Endothelial cell of umbilical vein (primary cell): Measurements from ENCODE around the gene GINS3. TPM values are rescaled to one million over a fixed set of nuclear protein-coding genes. Genes with fewer than 3 reads are reported as not detected.

Experiments used
- BruUV-seq: library from RNA; stranded (reverse); fragments of 400-500 nt; replicated peaks from 2 replicates; lab custom pipeline; 2021; lab: Mats Ljungman, UMichigan
- CTCF ChIA-PET: fragments of 300-600, 350-600 bp; sonication (Branson Sonifier 250); formaldehyde crosslinking; loops from one replicate; lab custom pipeline; 2021; ENCODE audit warnings: antibody characterized with exemption, inconsistent platforms; lab: Charles Lee
- POLR2A ChIA-PET: fragments of 300-600, 350-600 bp; sonication (Branson Sonifier 250); formaldehyde crosslinking; loops from one replicate; lab custom pipeline; 2021; ENCODE audit warnings: antibody characterized with exemption, inconsistent platforms; lab: Charles Lee
- DNase-seq: peaks from one replicate; pipeline ENCODE4 v3.0.0-alpha.2; 2011; ENCODE audit warnings: low read depth, low spot score
- FAIRE-seq: peaks from 2 replicates; lab custom pipeline; 2011; peaks lifted over from hg19 to GRCh38; lab: Jason Lieb, UNC
- H2AFZ ChIP-seq: 2 replicates; pipeline ENCODE4 v1.6.0; 2012; ENCODE audit warnings: low read depth, low read length, control low read depth, inconsistent platforms
- H3K27ac ChIP-seq: 2 replicates; pipeline ENCODE4 v1.5.1; 2011; ENCODE audit warnings: low read depth, mild to moderate bottlenecking, control low read depth, low read length, moderate library complexity; ENCODE audit not compliant: insufficient read depth
- H3K27me3 ChIP-seq, 2 experiments: 2 replicates each; pipeline versions ENCODE4 v1.6.0 to v1.6.1; 2011; ENCODE audit warnings: low read length in 2 of 2, mixed read lengths in 1 of 2; ENCODE audit not compliant: control insufficient read depth in 2 of 2, insufficient read depth in 2 of 2
- H3K36me3 ChIP-seq, 2 experiments: 2 replicates in 1 of 2; 3 replicates in 1 of 2; pipeline ENCODE4 v1.5.1; 2011; ENCODE audit warnings: low read length in 2 of 2, mild to moderate bottlenecking in 1 of 2, moderate library complexity in 1 of 2; ENCODE audit not compliant: control insufficient read depth in 2 of 2, insufficient read depth in 2 of 2; ENCODE audit errors: extremely low read depth in 1 of 2
- H3K4me1 ChIP-seq: 3 replicates; pipeline ENCODE4 v1.5.1; 2011; ENCODE audit warnings: mild to moderate bottlenecking, low read length; ENCODE audit not compliant: control insufficient read depth, insufficient read depth; ENCODE audit errors: extremely low read depth
- H3K4me2 ChIP-seq: 2 replicates; pipeline ENCODE4 v1.6.1; 2011; ENCODE audit warnings: low read length, control low read depth, mixed read lengths; ENCODE audit not compliant: insufficient read depth
- H3K4me3 ChIP-seq, 3 experiments: fragments of 200-600 bp in 1 of 3; sonication (generic), shearing (Covaris generic) in 1 of 3; replicated peaks in 1 of 3; 2 replicates each; pipeline ENCODE4 v1.5.1; 2011 to 2016; ENCODE audit warnings: control low read depth in 3 of 3, low read length in 3 of 3, mild to moderate bottlenecking in 2 of 3, inconsistent platforms in 1 of 3, low read depth in 1 of 3, moderate library complexity in 1 of 3; ENCODE audit not compliant: insufficient read depth in 1 of 3
- H3K79me2 ChIP-seq: 2 replicates; pipeline ENCODE4 v1.6.0; 2012; ENCODE audit warnings: low read length, inconsistent platforms; ENCODE audit not compliant: control insufficient read depth, insufficient read depth
- H3K9ac ChIP-seq: replicated peaks from 2 replicates; pipeline ENCODE3; 2011; ENCODE audit warnings: low read length, control low read depth; ENCODE audit not compliant: insufficient read depth; ENCODE audit errors: extremely low read depth
- H3K9me1 ChIP-seq: replicated peaks from 3 replicates; pipeline ENCODE4 v1.6.0; 2011; ENCODE audit warnings: mild to moderate bottlenecking, low read length; ENCODE audit not compliant: control insufficient read depth, insufficient read depth; ENCODE audit errors: extremely low read depth
- H3K9me3 ChIP-seq: replicated peaks from 2 replicates; pipeline ENCODE4 v1.5.1; 2012; ENCODE audit warnings: low read length, inconsistent platforms; ENCODE audit not compliant: control insufficient read depth, insufficient read depth
- H4K20me1 ChIP-seq: replicated peaks from 2 replicates; pipeline ENCODE3; 2011; ENCODE audit warnings: mild to moderate bottlenecking, low read length; ENCODE audit not compliant: control insufficient read depth, insufficient read depth; ENCODE audit errors: extremely low read depth
- EZH2 ChIP-seq: IDR thresholded peaks from 2 replicates; pipeline ENCODE4 v1.6.1; 2012; ENCODE audit warnings: borderline replicate concordance, low read depth, mild to moderate bottlenecking, moderate library complexity, low read length, inconsistent platforms; ENCODE audit not compliant: severe bottlenecking
- FOS ChIP-seq: IDR thresholded peaks from 2 replicates; pipeline ENCODE4 v1.6.1; 2011; ENCODE audit warnings: mild to moderate bottlenecking, low read length, moderate library complexity, borderline replicate concordance; ENCODE audit not compliant: insufficient read depth
- GATA2 ChIP-seq: IDR thresholded peaks from 2 replicates; pipeline ENCODE4 v1.7.0; 2011; ENCODE audit warnings: low read depth, mild to moderate bottlenecking, moderate library complexity, mixed read lengths, low read length; ENCODE audit not compliant: insufficient read length, insufficient read depth
- JUN ChIP-seq: IDR thresholded peaks from 2 replicates; pipeline ENCODE4 v1.6.1; 2011; ENCODE audit warnings: borderline replicate concordance, low read depth; ENCODE audit not compliant: insufficient read length, insufficient read depth
- MYC ChIP-seq: IDR thresholded peaks from one replicate; pipeline ENCODE4 v1.6.1; 2011; ENCODE audit warnings: mild to moderate bottlenecking, low read depth, low read length
- POLR2A ChIP-seq: IDR thresholded peaks from 2 replicates; pipeline ENCODE4 v1.6.1; 2012; ENCODE audit warnings: low read depth, mild to moderate bottlenecking, control low read depth, low read length
- POLR2AphosphoS5 ChIP-seq: IDR thresholded peaks from 2 replicates; pipeline ENCODE4 v1.6.1; 2012; ENCODE audit warnings: low read depth, mild to moderate bottlenecking, control low read depth, low read length, moderate library complexity; ENCODE audit not compliant: insufficient read depth
- dilution Hi-C: fragments of 300-500 bp; cut with MboI; formaldehyde crosslinking; loops from one replicate; pipeline ENCODE4 v1.15.0; 2019; ENCODE audit warnings: low sequenced_read_pairs; ENCODE audit not compliant: extremely low pct_ligation_motif_present
- intact Hi-C: fragments of 100-400 bp; cut with micrococcal nuclease; formaldehyde crosslinking; loops from one replicate; pipeline ENCODE4 v1.10.0; 2022
- polyA plus RNA-seq, 4 experiments: library from polyadenylated mRNA; depleted of rRNA in 3 of 4; stranded (reverse) in 3 of 4; unstranded in 1 of 4; fragments of >200 nt; gene quantifications; 2 replicates each; pipeline versions ENCODE4 v1.2.1 to v1.2.3, GENCODE V29; 2011 to 2012; ENCODE audit warnings: missing spikeins in 1 of 4
- total RNA-seq: library from RNA; stranded (reverse); gene quantifications from 2 replicates; pipeline ENCODE4 v1.2.3, GENCODE V29; 2021
- TF ChIP-seq, protein P1 (sequence below), 2 donors: IDR thresholded peaks; 1 replicate in 1 of 2; 2 replicates in 1 of 2; pipeline ENCODE4 v1.5.1; 2011; ENCODE audit warnings: low read length in 2 of 2, mild to moderate bottlenecking in 2 of 2, moderate library complexity in 2 of 2, control low read depth in 1 of 2, inconsistent platforms in 1 of 2, low read depth in 1 of 2; ENCODE audit not compliant: insufficient read depth in 1 of 2; ENCODE audit errors: extremely low read depth in 1 of 2
- TF ChIP-seq, protein P2 (sequence below): IDR thresholded peaks from 2 replicates; pipeline ENCODE4 v1.6.1; 2011; ENCODE audit not compliant: insufficient read depth, insufficient read length

The GINS3 gene
- total and polyA plus RNA-seq, 2 donors (not counting 3 experiments of a cell fraction or from before 2014, with no cell fraction given): 17.2 to 24.1 TPM

DNA sequence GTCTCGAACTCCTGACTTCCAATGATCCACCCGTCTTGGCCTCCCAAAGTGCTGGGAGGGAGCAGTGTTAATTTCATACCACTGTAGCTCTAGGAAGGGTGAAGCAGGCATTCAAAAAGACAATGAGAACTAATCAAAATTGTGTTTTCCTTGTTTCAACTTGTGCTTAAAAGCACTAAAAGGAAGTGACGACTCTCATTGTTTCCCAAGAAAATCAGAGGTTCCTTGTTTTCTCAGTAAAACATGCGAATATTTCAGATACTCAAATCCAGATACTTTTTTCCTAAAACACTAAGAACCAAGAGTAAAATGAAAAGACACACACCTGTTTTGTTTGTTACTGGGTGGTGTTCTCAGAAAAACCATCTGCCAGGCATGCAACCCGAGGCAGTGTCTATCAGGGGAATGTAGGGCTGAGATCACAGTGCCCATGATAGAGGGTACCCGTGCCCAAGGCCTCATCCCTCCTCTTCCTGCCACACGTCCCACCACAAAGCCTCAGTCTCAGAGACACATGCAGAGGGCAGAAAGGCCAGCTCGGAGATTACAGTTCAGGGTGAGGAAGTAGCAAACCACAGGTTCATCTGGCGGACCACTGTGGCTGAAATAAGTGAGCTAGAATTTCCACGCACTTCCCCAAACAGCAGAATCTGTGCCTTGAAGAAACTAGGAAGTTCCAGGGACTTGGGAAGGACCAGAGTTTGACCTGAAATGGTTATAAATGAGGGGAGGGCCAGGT is 33.7 kb downstream of the GINS3 start:
- H3K4me1 ChIP-seq: no peaks in the 10 kb centered on the region
- POLR2A ChIA-PET: no interaction called here
- no peaks in the 10 kb centered on the region for H3K9me1 ChIP-seq
- H3K36me3 ChIP-seq: no peaks in the 10 kb centered on the region
- CTCF ChIA-PET: interaction anchor here (1.0 to 1.3 kb wide), 3 partner anchors 10 to 119 kb away, joined by 3 to 5 read pairs (median 4); no protein-coding TSS in a partner anchor
- no peaks in the 10 kb centered on the region for H3K9me3 ChIP-seq
- no peaks in the 10 kb centered on the region for H3K27me3 ChIP-seq
- no TSS peak for BruUV-seq
- dilution Hi-C loops (no loop called here), intact Hi-C loops (no loop called here)
- DNase-seq: no peak
- H3K4me3 ChIP-seq: no peak overlapping the region
- no peak overlapping the region for H3K27ac ChIP-seq
- TF ChIP-seq, protein P1, sequence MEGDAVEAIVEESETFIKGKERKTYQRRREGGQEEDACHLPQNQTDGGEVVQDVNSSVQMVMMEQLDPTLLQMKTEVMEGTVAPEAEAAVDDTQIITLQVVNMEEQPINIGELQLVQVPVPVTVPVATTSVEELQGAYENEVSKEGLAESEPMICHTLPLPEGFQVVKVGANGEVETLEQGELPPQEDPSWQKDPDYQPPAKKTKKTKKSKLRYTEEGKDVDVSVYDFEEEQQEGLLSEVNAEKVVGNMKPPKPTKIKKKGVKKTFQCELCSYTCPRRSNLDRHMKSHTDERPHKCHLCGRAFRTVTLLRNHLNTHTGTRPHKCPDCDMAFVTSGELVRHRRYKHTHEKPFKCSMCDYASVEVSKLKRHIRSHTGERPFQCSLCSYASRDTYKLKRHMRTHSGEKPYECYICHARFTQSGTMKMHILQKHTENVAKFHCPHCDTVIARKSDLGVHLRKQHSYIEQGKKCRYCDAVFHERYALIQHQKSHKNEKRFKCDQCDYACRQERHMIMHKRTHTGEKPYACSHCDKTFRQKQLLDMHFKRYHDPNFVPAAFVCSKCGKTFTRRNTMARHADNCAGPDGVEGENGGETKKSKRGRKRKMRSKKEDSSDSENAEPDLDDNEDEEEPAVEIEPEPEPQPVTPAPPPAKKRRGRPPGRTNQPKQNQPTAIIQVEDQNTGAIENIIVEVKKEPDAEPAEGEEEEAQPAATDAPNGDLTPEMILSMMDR (IDR thresholded peaks at IDR 0.05; ENCODE audit: extremely low read depth in 1 of 2, insufficient read depth in 1 of 2, low read depth in 1 of 2, low read length in 2 of 2): no peak
- no peak for TF ChIP-seq POLR2A
- no peak for TF ChIP-seq EZH2
- TF ChIP-seq, protein P2, sequence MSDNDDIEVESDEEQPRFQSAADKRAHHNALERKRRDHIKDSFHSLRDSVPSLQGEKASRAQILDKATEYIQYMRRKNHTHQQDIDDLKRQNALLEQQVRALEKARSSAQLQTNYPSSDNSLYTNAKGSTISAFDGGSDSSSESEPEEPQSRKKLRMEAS: no peak
- TF ChIP-seq POLR2AphosphoS5: no peak
- TF ChIP-seq GATA2: no peak
- TF ChIP-seq FOS: no peak
- no peak for TF ChIP-seq JUN
- TF ChIP-seq MYC: no peak
- H3K9ac ChIP-seq: no peak overlapping the region
- no peaks in the 10 kb centered on the region for H4K20me1 ChIP-seq
- peak; percentile 67 for FAIRE-seq
- H3K4me2 ChIP-seq: no peak overlapping the region
- H3K79me2 ChIP-seq: no peaks in the 10 kb centered on the region
- peak overlapping the region; percentile 54 for H2AFZ ChIP-seq
